HepG2 (cell line): ENCODE data around the gene DENND2A. TPM values are rescaled to one million over a fixed set of nuclear protein-coding genes. Genes with fewer than 3 reads are reported as not detected.
A peak's percentile ranks its signal among the peaks of the same experiment; 100 is the strongest.

Experiments
- BORCS8-MEF2B ChIP-seq: sonication (generic); formaldehyde crosslinking; IDR thresholded peaks from 2 replicates; pipeline ENCODE4 v1.8.0; 2022; ENCODE audit warnings: mild to moderate bottlenecking, missing genetic modification reagents
- CBX1 ChIP-seq: IDR thresholded peaks from one replicate; pipeline ENCODE4 v1.6.1; 2016; ENCODE audit warnings: antibody characterized with exemption, low read depth
- JUNB ChIP-seq: sonication (generic); formaldehyde crosslinking; IDR thresholded peaks from 2 replicates; pipeline ENCODE4 v1.8.0; 2022; ENCODE audit warnings: missing genetic modification reagents, mild to moderate bottlenecking, borderline replicate concordance
- MAZ ChIP-seq, 2 experiments: sonication (generic) in 1 of 2; formaldehyde crosslinking in 1 of 2; IDR thresholded peaks; 2 replicates each; pipeline versions ENCODE4 v1.5.0 to v1.6.1; 2012 to 2020; ENCODE audit warnings: low read depth in 2 of 2, mild to moderate bottlenecking in 2 of 2, borderline replicate concordance in 1 of 2, improper control_type of control experiment in 1 of 2, low read length in 1 of 2, missing genetic modification reagents in 1 of 2, moderate library complexity in 1 of 2
- MEIS2 ChIP-seq: sonication (generic); formaldehyde crosslinking; IDR thresholded peaks from 2 replicates; pipeline ENCODE4 v1.9.0; 2021; ENCODE audit warnings: mild to moderate bottlenecking, missing genetic modification reagents
- NCOA1 ChIP-seq: sonication (generic); formaldehyde crosslinking; IDR thresholded peaks from 2 replicates; pipeline ENCODE4 v1.9.0; 2021; ENCODE audit warnings: missing genetic modification reagents
- NFE2 ChIP-seq: sonication (generic); formaldehyde crosslinking; IDR thresholded peaks from 2 replicates; pipeline ENCODE4 v1.4.0; 2020; ENCODE audit warnings: missing genetic modification reagents
- PHF8 ChIP-seq: sonication (generic); formaldehyde crosslinking; IDR thresholded peaks from 2 replicates; pipeline ENCODE4 v1.5.0; 2020; ENCODE audit warnings: missing genetic modification reagents
- SIN3A ChIP-seq: IDR thresholded peaks from 2 replicates; pipeline ENCODE4 v1.6.1; 2011; ENCODE audit warnings: low read depth, mild to moderate bottlenecking, control low read depth, low read length, borderline replicate concordance
- ZFY ChIP-seq: sonication (generic); formaldehyde crosslinking; IDR thresholded peaks from 2 replicates; pipeline ENCODE4 v1.4.0; 2020; ENCODE audit warnings: missing genetic modification reagents
- ZKSCAN5 ChIP-seq: sonication (generic); formaldehyde crosslinking; IDR thresholded peaks from 2 replicates; pipeline ENCODE4 v1.5.1; 2020; ENCODE audit warnings: mild to moderate bottlenecking, missing genetic modification reagents
- ZNF446 ChIP-seq: sonication (generic); formaldehyde crosslinking; IDR thresholded peaks from 2 replicates; pipeline ENCODE4 v1.5.0; 2020; ENCODE audit warnings: mild to moderate bottlenecking, missing genetic modification reagents
- ZNF564 ChIP-seq: sonication (generic); formaldehyde crosslinking; IDR thresholded peaks from 2 replicates; pipeline ENCODE4 v1.8.1; 2023; ENCODE audit warnings: mild to moderate bottlenecking, missing genetic modification reagents
- ZNF644 ChIP-seq: IDR thresholded peaks from 2 replicates; pipeline ENCODE4 v1.6.1; 2016; ENCODE audit warnings: low read depth
- ZSCAN20 ChIP-seq: sonication (generic); formaldehyde crosslinking; IDR thresholded peaks from 2 replicates; pipeline ENCODE4 v1.4.0; 2020; ENCODE audit warnings: missing genetic modification reagents, mild to moderate bottlenecking, borderline replicate concordance
- polyA plus RNA-seq, 8 experiments: library from polyadenylated mRNA; depleted of rRNA in 3 of 8; stranded (reverse) in 7 of 8; unstranded in 1 of 8; fragments of >200 nt; fragmentation: Illumina TruSeq in 4 of 8; extraction: Trizol in 4 of 8; gene quantifications; 2 replicates each; pipeline versions ENCODE4 v1.2.1 to v1.2.3, GENCODE V29; 2011 to 2016; ENCODE audit warnings: low read depth in 4 of 8, missing spikeins in 1 of 8, mixed read lengths in 1 of 8; ENCODE audit not compliant: insufficient read depth in 1 of 8
- total RNA-seq, 5 experiments: library from RNA; depleted of rRNA; stranded (reverse); fragments of >200 nt; fragmentation: Illumina TruSeq; extraction: Trizol; gene quantifications; 2 replicates each; pipeline ENCODE4 v1.2.3, GENCODE V29; 2016; ENCODE audit warnings: low read depth in 1 of 5
- TF ChIP-seq, protein P1 (sequence below): sonication (generic); formaldehyde crosslinking; IDR thresholded peaks from 2 replicates; pipeline ENCODE4 v1.4.0; 2020; ENCODE audit warnings: mild to moderate bottlenecking, missing genetic modification reagents
- TF ChIP-seq, protein P2 (sequence below): sonication (generic); formaldehyde crosslinking; IDR thresholded peaks from 2 replicates; pipeline ENCODE4 v1.4.0; 2020; ENCODE audit warnings: missing genetic modification reagents
- TF ChIP-seq, protein P3 (sequence below): sonication (generic); formaldehyde crosslinking; IDR thresholded peaks from 2 replicates; pipeline ENCODE4 v1.5.0; 2020; ENCODE audit warnings: missing genetic modification reagents, mild to moderate bottlenecking, borderline replicate concordance
- TF ChIP-seq, protein P4 (sequence below): sonication (generic); formaldehyde crosslinking; IDR thresholded peaks from 2 replicates; pipeline ENCODE4 v1.8.0; 2023; ENCODE audit warnings: mild to moderate bottlenecking, missing genetic modification reagents
- TF ChIP-seq, protein P5 (sequence below): sonication (generic); formaldehyde crosslinking; IDR thresholded peaks from 2 replicates; pipeline ENCODE4 v1.8.1; 2023; ENCODE audit warnings: mild to moderate bottlenecking, missing genetic modification reagents

The DENND2A gene
- total and polyA plus RNA-seq, 2 of the 13 experiments (the other 11 are each of a cell fraction or from before 2014, with no cell fraction given): not detected

DNA sequence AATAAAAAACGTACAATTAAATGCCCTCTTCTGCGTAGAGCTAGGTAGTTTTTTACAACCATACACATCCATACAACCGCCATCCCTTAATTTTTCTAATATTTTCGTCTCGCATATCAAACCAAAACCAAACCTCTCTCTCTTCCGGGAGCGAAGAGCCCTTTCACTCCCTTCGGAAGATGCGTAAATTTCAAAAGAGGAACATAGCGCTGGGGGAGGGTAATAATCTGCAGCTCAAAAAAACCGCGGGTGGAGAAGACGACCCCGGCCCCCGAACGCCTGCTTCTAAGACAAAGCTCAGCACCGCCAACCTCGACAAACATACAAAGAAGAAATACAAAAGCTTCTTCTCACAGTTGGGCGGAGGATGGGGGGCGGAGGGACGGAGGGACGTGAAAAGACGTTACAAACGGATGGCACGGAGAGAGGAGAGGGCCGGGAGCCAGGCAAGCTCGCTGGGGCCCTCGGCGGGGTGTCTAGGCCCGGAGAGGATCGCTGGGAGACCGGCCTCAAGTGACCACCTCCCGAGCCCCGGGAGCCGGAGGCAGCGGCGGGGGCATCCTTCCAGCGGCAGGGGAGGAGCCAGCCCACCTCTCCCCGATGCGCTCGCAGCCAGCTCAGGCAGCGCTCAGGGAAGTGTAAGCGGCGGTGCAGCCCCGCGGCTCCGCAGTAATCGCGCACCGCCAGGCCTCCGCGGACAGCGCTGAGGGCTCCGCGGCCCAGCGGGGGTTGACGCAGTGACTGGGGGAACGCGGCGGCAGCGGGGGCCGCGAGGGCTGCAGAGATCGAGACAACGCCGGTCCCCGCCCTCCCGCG is 162.2 kb downstream of the DENND2A start (continued):
- TF ChIP-seq ZSCAN20 (CRISPR knock-in tag) (0 out of 2 replicates have a peak, but pooled peaks have one; percentile 38), CBX1 (no peak), NCOA1 (CRISPR knock-in tag) (0 out of 2 replicates have a peak, but pooled peaks have one; percentile 41), SIN3A (peak; percentile 24; the same call in 1 of the 2 replicates), BORCS8-MEF2B (0 out of 2 replicates have a peak, but pooled peaks have one; percentile 3), ZKSCAN5 (CRISPR knock-in tag) (no peak), MEIS2 (CRISPR knock-in tag) (peak; percentile 23; the same call in 1 of the 2 replicates), MAZ (IDR thresholded peaks at IDR 0.05; ENCODE audit: borderline replicate concordance, low read depth, low read length) (0 out of 2 replicates have a peak, but pooled peaks have one; percentile 18), MAZ (CRISPR knock-in tag; IDR thresholded peaks at IDR 0.05; ENCODE audit: low read depth) (no peak), PHF8 (CRISPR knock-in tag) (peak; percentile 48; the same call in 1 of the 2 replicates), ZNF644 (no peak), ZNF446 (CRISPR knock-in tag) (peak; percentile 73; the same call in 1 of the 2 replicates), JUNB (CRISPR knock-in tag) (no peak), ZNF564 (CRISPR knock-in tag) (no peak), NFE2 (no peak), ZFY (CRISPR knock-in tag) (peak; percentile 84)
- TF ChIP-seq, protein P1, sequence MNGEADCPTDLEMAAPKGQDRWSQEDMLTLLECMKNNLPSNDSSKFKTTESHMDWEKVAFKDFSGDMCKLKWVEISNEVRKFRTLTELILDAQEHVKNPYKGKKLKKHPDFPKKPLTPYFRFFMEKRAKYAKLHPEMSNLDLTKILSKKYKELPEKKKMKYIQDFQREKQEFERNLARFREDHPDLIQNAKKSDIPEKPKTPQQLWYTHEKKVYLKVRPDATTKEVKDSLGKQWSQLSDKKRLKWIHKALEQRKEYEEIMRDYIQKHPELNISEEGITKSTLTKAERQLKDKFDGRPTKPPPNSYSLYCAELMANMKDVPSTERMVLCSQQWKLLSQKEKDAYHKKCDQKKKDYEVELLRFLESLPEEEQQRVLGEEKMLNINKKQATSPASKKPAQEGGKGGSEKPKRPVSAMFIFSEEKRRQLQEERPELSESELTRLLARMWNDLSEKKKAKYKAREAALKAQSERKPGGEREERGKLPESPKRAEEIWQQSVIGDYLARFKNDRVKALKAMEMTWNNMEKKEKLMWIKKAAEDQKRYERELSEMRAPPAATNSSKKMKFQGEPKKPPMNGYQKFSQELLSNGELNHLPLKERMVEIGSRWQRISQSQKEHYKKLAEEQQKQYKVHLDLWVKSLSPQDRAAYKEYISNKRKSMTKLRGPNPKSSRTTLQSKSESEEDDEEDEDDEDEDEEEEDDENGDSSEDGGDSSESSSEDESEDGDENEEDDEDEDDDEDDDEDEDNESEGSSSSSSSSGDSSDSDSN (CRISPR knock-in tag): peak; percentile 93
- TF ChIP-seq, protein P2, sequence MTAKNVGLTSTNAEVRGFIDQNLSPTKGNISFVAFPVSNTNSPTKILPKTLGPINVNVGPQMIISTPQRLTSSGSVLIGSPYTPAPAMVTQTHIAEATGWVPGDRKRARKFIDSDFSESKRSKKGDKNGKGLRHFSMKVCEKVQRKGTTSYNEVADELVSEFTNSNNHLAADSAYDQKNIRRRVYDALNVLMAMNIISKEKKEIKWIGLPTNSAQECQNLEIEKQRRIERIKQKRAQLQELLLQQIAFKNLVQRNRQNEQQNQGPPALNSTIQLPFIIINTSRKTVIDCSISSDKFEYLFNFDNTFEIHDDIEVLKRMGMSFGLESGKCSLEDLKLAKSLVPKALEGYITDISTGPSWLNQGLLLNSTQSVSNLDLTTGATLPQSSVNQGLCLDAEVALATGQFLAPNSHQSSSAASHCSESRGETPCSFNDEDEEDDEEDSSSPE (CRISPR knock-in tag): no peak
- TF ChIP-seq, protein P3, sequence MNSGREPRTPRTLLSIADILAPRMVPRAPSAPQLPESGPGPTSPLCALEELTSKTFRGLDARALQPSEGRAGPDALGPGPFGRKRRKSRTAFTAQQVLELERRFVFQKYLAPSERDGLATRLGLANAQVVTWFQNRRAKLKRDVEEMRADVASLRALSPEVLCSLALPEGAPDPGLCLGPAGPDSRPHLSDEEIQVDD: 0 out of 2 replicates have a peak, but pooled peaks have one; percentile 25
- TF ChIP-seq, protein P4, sequence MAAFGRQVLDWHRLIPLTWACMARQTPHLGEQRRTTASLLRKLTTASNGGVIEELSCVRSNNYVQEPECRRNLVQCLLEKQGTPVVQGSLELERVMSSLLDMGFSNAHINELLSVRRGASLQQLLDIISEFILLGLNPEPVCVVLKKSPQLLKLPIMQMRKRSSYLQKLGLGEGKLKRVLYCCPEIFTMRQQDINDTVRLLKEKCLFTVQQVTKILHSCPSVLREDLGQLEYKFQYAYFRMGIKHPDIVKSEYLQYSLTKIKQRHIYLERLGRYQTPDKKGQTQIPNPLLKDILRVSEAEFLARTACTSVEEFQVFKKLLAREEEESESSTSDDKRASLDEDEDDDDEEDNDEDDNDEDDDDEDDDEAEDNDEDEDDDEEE (CRISPR knock-in tag): 0 out of 2 replicates have a peak, but pooled peaks have one; percentile 40
- TF ChIP-seq, protein P5, sequence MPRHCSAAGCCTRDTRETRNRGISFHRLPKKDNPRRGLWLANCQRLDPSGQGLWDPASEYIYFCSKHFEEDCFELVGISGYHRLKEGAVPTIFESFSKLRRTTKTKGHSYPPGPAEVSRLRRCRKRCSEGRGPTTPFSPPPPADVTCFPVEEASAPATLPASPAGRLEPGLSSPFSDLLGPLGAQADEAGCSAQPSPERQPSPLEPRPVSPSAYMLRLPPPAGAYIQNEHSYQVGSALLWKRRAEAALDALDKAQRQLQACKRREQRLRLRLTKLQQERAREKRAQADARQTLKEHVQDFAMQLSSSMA (CRISPR knock-in tag): 0 out of 2 replicates have a peak, but pooled peaks have one; percentile 3
